ENCODE results near the gene MARCHF10. TPM values are rescaled to one million over a fixed set of nuclear protein-coding genes. Genes with fewer than 3 reads are reported as not detected.

The MARCHF10 gene
- total RNA-seq, 1 donor from 2014 or later: 0.25 TPM

GRCh38 chr17:62739645-62740388 is 68.3 kb downstream of the MARCHF10 start:
- Histone ChIP-seq H3K27me3 (no peaks in the 10 kb centered on the region), H3K9me3 (no peaks in the 10 kb centered on the region), H3K36me3 (no peaks in the 10 kb centered on the region), H3K27ac (no peak overlapping the region), H3K4me1 (no peaks in the 10 kb centered on the region), H3K4me3 (no peak overlapping the region)
- intact Hi-C loops (cut with DNase I): no loop called here
- TF ChIP-seq POLR2A (IDR thresholded peaks at IDR 0.05) (no peak), POLR2AphosphoS5 (IDR thresholded peaks at IDR 0.05; ENCODE audit: insufficient read depth in 1 of 2, low read depth in 1 of 2) (no peak), CTCF (IDR thresholded peaks at IDR 0.05) (no peak)
- no peak for DNase-seq (ENCODE audit: extremely low spot score in 2 of 2)

- intact Hi-C loops (cut with DNase I): no loop called here
- no peaks in the 10 kb centered on the region for H3K4me1 ChIP-seq
Observed at GRCh38 chr17:62738281-62738680, 69.8 kb downstream of the MARCHF10 start.

GRCh38 chr17:62737513-62737912 is 70.6 kb downstream of the MARCHF10 start:
- Histone ChIP-seq H3K4me3 (no peak overlapping the region), H3K4me1 (no peaks in the 10 kb centered on the region), H3K27ac (no peak overlapping the region), H3K27me3 (no peaks in the 10 kb centered on the region), H3K36me3 (no peaks in the 10 kb centered on the region), H3K9me3 (no peaks in the 10 kb centered on the region)
- no peak for TF ChIP-seq POLR2A (IDR thresholded peaks at IDR 0.05)
- DNase-seq (ENCODE audit: extremely low spot score in 2 of 2): no peak
- intact Hi-C loops (cut with DNase I): no loop called here

More at GRCh38 chr17:62738281-62738680, 69.8 kb downstream of the MARCHF10 start:
- Histone ChIP-seq H3K4me3 (no peak overlapping the region), H3K36me3 (no peaks in the 10 kb centered on the region), H3K27me3 (no peaks in the 10 kb centered on the region), H3K27ac (no peak overlapping the region), H3K9me3 (no peaks in the 10 kb centered on the region)
- DNase-seq (ENCODE audit: extremely low spot score in 2 of 2): no peak
- no peak for TF ChIP-seq POLR2A (IDR thresholded peaks at IDR 0.05)
- TF ChIP-seq POLR2AphosphoS5 (IDR thresholded peaks at IDR 0.05; ENCODE audit: insufficient read depth in 1 of 2, low read depth in 1 of 2): no peak
- no peak for TF ChIP-seq CTCF (IDR thresholded peaks at IDR 0.05)

- no peaks in the 10 kb centered on the region for H3K36me3 ChIP-seq
Observed at GRCh38 chr17:62735044-62735651, 73.0 kb downstream of the MARCHF10 start.

GRCh38 chr17:62732125-62732524 is 76.0 kb downstream of the MARCHF10 start:
- Histone ChIP-seq H3K9me3 (no peaks in the 10 kb centered on the region), H3K36me3 (no peaks in the 10 kb centered on the region), H3K27me3 (no peaks in the 10 kb centered on the region), H3K27ac (no peak overlapping the region), H3K4me3 (no peak overlapping the region), H3K4me1 (no peaks in the 10 kb centered on the region)
- intact Hi-C loops (cut with DNase I): no loop called here
- DNase-seq (ENCODE audit: extremely low spot score in 2 of 2): no peak
- TF ChIP-seq CTCF (IDR thresholded peaks at IDR 0.05) (no peak), POLR2AphosphoS5 (IDR thresholded peaks at IDR 0.05; ENCODE audit: insufficient read depth in 1 of 2, low read depth in 1 of 2) (no peak)

More at GRCh38 chr17:62735044-62735651, 73.0 kb downstream of the MARCHF10 start:
- Histone ChIP-seq H3K9me3 (no peaks in the 10 kb centered on the region), H3K4me1 (no peaks in the 10 kb centered on the region), H3K4me3 (no peak overlapping the region), H3K27ac (no peak overlapping the region), H3K27me3 (no peaks in the 10 kb centered on the region)
- TF ChIP-seq CTCF (IDR thresholded peaks at IDR 0.05): no peak
- TF ChIP-seq POLR2AphosphoS5 (IDR thresholded peaks at IDR 0.05; ENCODE audit: insufficient read depth in 1 of 2, low read depth in 1 of 2): no peak
- TF ChIP-seq POLR2A (IDR thresholded peaks at IDR 0.05): no peak
- DNase-seq (ENCODE audit: extremely low spot score in 2 of 2): no peak
- intact Hi-C loops (cut with DNase I): no loop called here

Measured in vagina (tissue), 2 donors.